Lower leg skin (tissue), 3 donors: ENCODE data around the gene ZNF444.
"Not testable (repeated sequence)": the region's sequence is repeated elsewhere in the genome, so short reads cannot be mapped to it uniquely, and the experiment has no call there.

Experiments used
- CTCF ChIP-seq, 3 donors: fragments of 450-650 bp; IDR thresholded peaks; one replicate each; pipeline ENCODE4 v1.5.1; 2016; ENCODE audit warnings: antibody characterized with exemption in 3 of 3, mild to moderate bottlenecking in 3 of 3, moderate library complexity in 2 of 3
- POLR2A ChIP-seq, 2 donors: fragments of 450-650 bp; IDR thresholded peaks; one replicate each; pipeline ENCODE4 v1.6.1; 2016 to 2017; ENCODE audit warnings: antibody characterized with exemption in 2 of 2, mild to moderate bottlenecking in 1 of 2, moderate library complexity in 1 of 2

- not testable (repeated sequence) for TF ChIP-seq CTCF, POLR2A (IDR thresholded peaks at IDR 0.05)
These were observed 56.6 kb downstream of the ZNF444 start, which contains the start of gene ZSCAN5B for GRCh38 chr19:56197646-56198045.
